Fibroblast of skin of right biceps (primary cell): ENCODE measurements around the gene CCNE1.
"Not testable (repeated sequence)": the region's sequence is repeated elsewhere in the genome, so short reads cannot be mapped to it uniquely, and the experiment has no call there.

Experiments
- DNase-seq: peaks from one replicate; pipeline ENCODE4 v3.0.0-alpha.2; 2013

The CCNE1 gene

GRCh38 chr19:29819300-29819699 is 7.5 kb downstream of the CCNE1 start:
- DNase-seq = no peak

GRCh38 chr19:29819986-29820385 is 8.2 kb downstream of the CCNE1 start:
- no peak for DNase-seq

- no peak for DNase-seq
Measured at GRCh38 chr19:29823581-29824330, 12.0 kb downstream of the CCNE1 start.

GRCh38 chr19:29825263-29825662 is 13.5 kb downstream of the CCNE1 start:
- not testable (repeated sequence) for DNase-seq

- no peak for DNase-seq
Measured at GRCh38 chr19:29831041-29831548, 19.3 kb downstream of the CCNE1 start.

- no peak for DNase-seq
Measured at GRCh38 chr19:29831686-29832085, 19.9 kb downstream of the CCNE1 start.

- no peak for DNase-seq
Measured at GRCh38 chr19:29832801-29833200, 21.0 kb downstream of the CCNE1 start.

- no peak for DNase-seq
Measured at GRCh38 chr19:29833614-29834261, 21.9 kb downstream of the CCNE1 start.

GRCh38 chr19:29834991-29835846 is 23.4 kb downstream of the CCNE1 start:
- no peak for DNase-seq

- no peak for DNase-seq
Measured at GRCh38 chr19:29836409-29836825, 24.6 kb downstream of the CCNE1 start.

- DNase-seq = no peak
Measured at GRCh38 chr19:29837448-29837981, 25.7 kb downstream of the CCNE1 start.

- DNase-seq = no peak
Measured at GRCh38 chr19:29837996-29838395, 26.2 kb downstream of the CCNE1 start.

- DNase-seq = no peak
Measured at GRCh38 chr19:29840066-29840950, 28.5 kb downstream of the CCNE1 start.

GRCh38 chr19:29841209-29841558 is 29.4 kb downstream of the CCNE1 start:
- DNase-seq = peak; percentile 6

- peak; percentile 25 for DNase-seq
Measured at GRCh38 chr19:29841559-29842367, 30.0 kb downstream of the CCNE1 start.

GRCh38 chr19:29842471-29843179 is 30.8 kb downstream of the CCNE1 start:
- no peak for DNase-seq

- DNase-seq = no peak
Measured at GRCh38 chr19:29843180-29844051, 31.6 kb downstream of the CCNE1 start.

- peak; percentile 90 for DNase-seq
Measured at GRCh38 chr19:29844891-29845573, 33.2 kb downstream of the CCNE1 start.
